GM12878 (cell line): ENCODE measurements around the gene SASH1. TPM values are rescaled to one million over a fixed set of nuclear protein-coding genes. Genes with fewer than 3 reads are reported as not detected.

Source experiments
- ATAC-seq: fragments of 200-7000 bp; cut with Tn5 transposase; 3 replicates; pipeline ENCODE4 v1.9.1; 2020; ENCODE audit warnings: mild to moderate bottlenecking, moderate library complexity
- BruUV-seq: library from RNA; stranded (reverse); fragments of 400-500 nt; replicated peaks from 2 replicates; lab custom pipeline; 2021; lab: Mats Ljungman, UMichigan
- CTCF ChIA-PET: fragments of 300-600 bp; sonication (Branson Sonifier 250); formaldehyde crosslinking; extraction: SDS; loops from one replicate; lab custom pipeline; 2021; ENCODE audit warnings: inconsistent platforms; lab: Yijun Ruan, JAX
- POLR2A ChIA-PET: fragments of 350-600 bp; formaldehyde crosslinking; extraction: SDS; loops from one replicate; lab custom pipeline; 2021; ENCODE audit warnings: inconsistent platforms; lab: Charles Lee
- RAD21 ChIA-PET: fragments of 300-600 bp; sonication (Branson Sonifier 250); formaldehyde crosslinking; loops from one replicate; lab custom pipeline; 2023; ENCODE audit warnings: antibody characterized with exemption; ENCODE audit not compliant: unreplicated experiment; lab: Charles Lee
- SMC1A ChIA-PET: fragments of 300-600 bp; sonication (Branson Sonifier 250); formaldehyde crosslinking; loops from one replicate; lab custom pipeline; 2023; ENCODE audit not compliant: unreplicated experiment, uncharacterized antibody; lab: Charles Lee
- DNase-seq: peaks from one replicate; pipeline ENCODE4 v3.0.0-alpha.2; 2011; ENCODE audit warnings: low read depth, low spot score
- FAIRE-seq: peaks from 3 replicates; lab custom pipeline; 2011; peaks lifted over from hg19 to GRCh38; lab: Jason Lieb, UNC
- H2AFZ ChIP-seq: 2 replicates; pipeline ENCODE4 v1.6.0; 2011; ENCODE audit warnings: low read depth, low read length, control low read depth; ENCODE audit not compliant: control insufficient read depth
- H3K27ac ChIP-seq: 2 replicates; pipeline ENCODE4 v1.5.1; 2011; ENCODE audit warnings: control low read depth; ENCODE audit not compliant: control insufficient read depth, insufficient read depth
- H3K27me3 ChIP-seq, 2 experiments: replicated peaks in 1 of 2; 2 replicates each; pipeline versions ENCODE4 v1.6.0 to v1.6.1; 2011; ENCODE audit warnings: low read length in 1 of 2; ENCODE audit not compliant: control insufficient read depth in 2 of 2, insufficient read depth in 2 of 2
- H3K36me3 ChIP-seq, 2 experiments: 2 replicates each; pipeline ENCODE4 v1.5.1; 2011; ENCODE audit warnings: low read length in 1 of 2; ENCODE audit not compliant: control insufficient read depth in 2 of 2, insufficient read depth in 2 of 2
- H3K4me1 ChIP-seq: 2 replicates; pipeline ENCODE4 v1.6.1; 2011; ENCODE audit warnings: mild to moderate bottlenecking, low read length, moderate library complexity, mixed read lengths; ENCODE audit not compliant: control insufficient read depth, insufficient read depth
- H3K4me2 ChIP-seq: 2 replicates; pipeline ENCODE4 v1.6.0; 2011; ENCODE audit warnings: control low read depth; ENCODE audit not compliant: control insufficient read depth, insufficient read depth
- H3K4me3 ChIP-seq: fragments of 200-600 bp; sonication (generic); 2 replicates; pipeline ENCODE4 v1.5.1; 2016
- H3K79me2 ChIP-seq: 2 replicates; pipeline ENCODE4 v1.6.0; 2011; ENCODE audit warnings: low read length; ENCODE audit not compliant: control insufficient read depth, insufficient read depth
- H3K9ac ChIP-seq: 2 replicates; pipeline ENCODE4 v1.8.0; 2011; ENCODE audit warnings: low read length, control low read depth, mixed read lengths; ENCODE audit not compliant: control insufficient read depth, insufficient read depth
- H3K9me3 ChIP-seq: replicated peaks from 3 replicates; pipeline ENCODE4 v1.5.1; 2011; ENCODE audit warnings: mild to moderate bottlenecking, low read length; ENCODE audit not compliant: control insufficient read depth, insufficient read depth
- H4K20me1 ChIP-seq: 2 replicates; pipeline ENCODE4 v1.6.0; 2011; ENCODE audit not compliant: control insufficient read depth, insufficient read depth
- CBFB ChIP-seq: IDR thresholded peaks from 2 replicates; pipeline ENCODE4 v1.6.1; 2016; ENCODE audit warnings: antibody characterized with exemption, low read depth
- ETV6 ChIP-seq, 2 experiments: fragments of 450-650 bp in 1 of 2; IDR thresholded peaks in 1 of 2; conservative IDR thresholded peaks in 1 of 2; 2 replicates each; pipeline ENCODE4 v1.6.1; 2014; ENCODE audit warnings: antibody characterized with exemption in 1 of 2, borderline replicate concordance in 1 of 2, low read depth in 1 of 2, mild to moderate bottlenecking in 1 of 2, moderate library complexity in 1 of 2
- EZH2 ChIP-seq: IDR thresholded peaks from 2 replicates; pipeline ENCODE4 v1.6.1; 2012; ENCODE audit warnings: low read depth, mild to moderate bottlenecking, control low read depth, inconsistent platforms, low read length, borderline replicate concordance; ENCODE audit not compliant: control insufficient read depth
- KDM1A ChIP-seq: fragments of 200-600 bp; sonication (generic); IDR thresholded peaks from 2 replicates; pipeline ENCODE4 v1.6.1; 2016; ENCODE audit warnings: borderline replicate concordance
- MTA2 ChIP-seq: fragments of 450-650 bp; IDR thresholded peaks from 2 replicates; pipeline ENCODE4 v1.6.1; 2016; ENCODE audit warnings: low read depth, mild to moderate bottlenecking, moderate library complexity
- NR2F1 ChIP-seq: fragments of 450-650 bp; conservative IDR thresholded peaks from 2 replicates; pipeline ENCODE4 v1.6.1; 2017; ENCODE audit warnings: mild to moderate bottlenecking
- POLR2AphosphoS5 ChIP-seq: IDR thresholded peaks from 2 replicates; pipeline ENCODE4 v1.6.1; 2011; ENCODE audit warnings: mild to moderate bottlenecking, low read length, inconsistent platforms
- SIN3A ChIP-seq: IDR thresholded peaks from 2 replicates; pipeline ENCODE4 v1.6.1; 2012; ENCODE audit warnings: low read depth, low read length, improper control_type of control experiment
- SIX5 ChIP-seq: IDR thresholded peaks from 2 replicates; pipeline ENCODE4 v1.6.1; 2011; ENCODE audit warnings: mild to moderate bottlenecking, low read depth, low read length, moderate library complexity; ENCODE audit not compliant: severe bottlenecking
- SMARCA5 ChIP-seq: fragments of 450-650 bp; IDR thresholded peaks from 2 replicates; pipeline ENCODE4 v1.6.1; 2017; ENCODE audit warnings: mild to moderate bottlenecking
- SREBF1 ChIP-seq: IDR thresholded peaks from 2 replicates; pipeline ENCODE4 v1.6.1; 2012; ENCODE audit warnings: mild to moderate bottlenecking, low read length
- SUPT20H ChIP-seq: IDR thresholded peaks from 2 replicates; pipeline ENCODE4 v1.6.1; 2011; ENCODE audit warnings: low read depth, mild to moderate bottlenecking, low read length, moderate library complexity, borderline replicate concordance; ENCODE audit not compliant: control insufficient read depth
- TAF1 ChIP-seq: IDR thresholded peaks from 2 replicates; pipeline ENCODE4 v1.6.1; 2011; ENCODE audit warnings: mild to moderate bottlenecking, low read depth, low read length, borderline replicate concordance
- TARDBP ChIP-seq: IDR thresholded peaks from 2 replicates; pipeline ENCODE4 v1.6.1; 2016; ENCODE audit warnings: borderline replicate concordance
- WGBS: methylation state at CpG from one replicate; pipeline ENCODE4 v1.1.6; 2016; ENCODE audit warnings: low lambda C conversion rate; ENCODE audit not compliant: insufficient replicate concordance, insufficient coverage; ENCODE audit errors: missing lambda C conversion rate; 5-methylcytosine and 5-hydroxymethylcytosine counted together
- in situ Hi-C: fragments of 300-500 bp; cut with MboI; formaldehyde crosslinking; loops from 9 replicates; pipeline ENCODE4 v1.14.3; 2018; ENCODE audit warnings: mixed read lengths
- intact Hi-C: fragments of 100-400 bp; cut with micrococcal nuclease; formaldehyde crosslinking; loops from one replicate; pipeline ENCODE4 v1.14.2; 2022; ENCODE audit not compliant: unreplicated experiment
- polyA plus RNA-seq, 11 experiments: library from polyadenylated mRNA; depleted of rRNA in 4 of 11; unstranded in 6 of 11; stranded (reverse) in 5 of 11; fragments of >200 nt; fragmentation: Nextera tagmentation in 4 of 11; fragmentation: Illumina TruSeq in 1 of 11; extraction: Ambion mirVana in 4 of 11; extraction: Trizol in 1 of 11; gene quantifications; 1 replicate in 1 of 11; 2 replicates in 10 of 11; pipeline versions ENCODE4 v1.2.1 to v1.2.3, GENCODE V29; 2011 to 2016; ENCODE audit warnings: inconsistent platforms in 2 of 11, missing spikeins in 2 of 11, low read depth in 1 of 11
- total RNA-seq, 4 experiments: library from RNA; depleted of rRNA in 3 of 4; stranded (reverse); fragments of >200 nt in 3 of 4; fragmentation: Illumina TruSeq in 1 of 4; extraction: Trizol in 1 of 4; gene quantifications; 2 replicates each; pipeline versions ENCODE4 v1.2.1 to v1.2.3, GENCODE V29; 2013 to 2021
- TF ChIP-seq, protein P1 (sequence below): fragments of 450-650 bp; IDR thresholded peaks from 2 replicates; pipeline ENCODE4 v1.6.1; 2017; ENCODE audit warnings: borderline replicate concordance

The SASH1 gene
- total and polyA plus RNA-seq, 10 of the 15 experiments (the other 5 are each of a cell fraction or from before 2014, with no cell fraction given) = 0.01 to 0.73 (median 0.14) TPM; not detected in 4

DNA sequence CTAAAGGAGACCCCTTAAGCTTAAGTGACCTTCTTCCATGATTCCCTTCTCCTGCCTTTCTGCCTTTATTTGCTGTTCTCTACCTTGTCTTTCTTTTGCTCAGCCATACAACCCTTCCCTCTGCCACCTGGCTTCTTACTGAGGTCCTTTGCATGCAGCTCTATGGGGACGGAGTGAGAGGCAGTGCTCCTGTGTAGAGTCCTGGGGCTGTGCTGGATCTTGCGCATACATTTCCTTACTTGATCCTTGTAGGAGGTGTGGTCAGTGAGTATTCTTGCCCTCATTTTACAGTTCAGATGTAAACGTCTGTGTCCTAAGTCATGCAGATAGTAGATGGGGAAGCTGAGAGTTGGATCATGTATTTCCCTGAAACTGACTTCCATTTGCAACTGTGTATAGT, 5.7 kb downstream of the SASH1 start:
- ChIA-PET RAD21 (no interaction called here), POLR2A (no interaction called here), SMC1A (no interaction called here), CTCF (no interaction called here)
- Histone ChIP-seq H3K4me3 (no peak overlapping the region), H3K4me1 (no peaks in the 10 kb centered on the region), H3K27ac (no peak overlapping the region), H3K27me3 (peaks cover 0 to 4% of the 10 kb centered on the region in 2 experiments; a peak in 3 of 4 replicates), H2AFZ (no peak overlapping the region), H3K9me3 (no peaks in the 10 kb centered on the region), H4K20me1 (no peaks in the 10 kb centered on the region), H3K36me3 (no peaks in the 10 kb centered on the region), H3K4me2 (no peak overlapping the region), H3K9ac (no peak overlapping the region), H3K79me2 (no peaks in the 10 kb centered on the region)
- FAIRE-seq (no peak), ATAC-seq (no peak), DNase-seq (no peak)
- BruUV-seq = no TSS peak
- WGBS = 53% methylated on average over 3 of the region's 3 CpGs
- intact Hi-C loops (no loop called here), in situ Hi-C loops (no loop called here)
- TF ChIP-seq EZH2 (no peak), CBFB (no peak), TARDBP (no peak), SIN3A (no peak), KDM1A (no peak), NR2F1 (no peak), SUPT20H (no peak), SREBF1 (no peak), MTA2 (no peak), POLR2AphosphoS5 (no peak), SIX5 (no peak), TAF1 (no peak), ETV6 (conservative IDR thresholded peaks at IDR 0.05 in 1 of 2, IDR thresholded peaks at IDR 0.05 in 1 of 2; ENCODE audit: borderline replicate concordance in 1 of 2, low read depth in 1 of 2) (no peak), SMARCA5 (no peak)
- TF ChIP-seq, protein P1, sequence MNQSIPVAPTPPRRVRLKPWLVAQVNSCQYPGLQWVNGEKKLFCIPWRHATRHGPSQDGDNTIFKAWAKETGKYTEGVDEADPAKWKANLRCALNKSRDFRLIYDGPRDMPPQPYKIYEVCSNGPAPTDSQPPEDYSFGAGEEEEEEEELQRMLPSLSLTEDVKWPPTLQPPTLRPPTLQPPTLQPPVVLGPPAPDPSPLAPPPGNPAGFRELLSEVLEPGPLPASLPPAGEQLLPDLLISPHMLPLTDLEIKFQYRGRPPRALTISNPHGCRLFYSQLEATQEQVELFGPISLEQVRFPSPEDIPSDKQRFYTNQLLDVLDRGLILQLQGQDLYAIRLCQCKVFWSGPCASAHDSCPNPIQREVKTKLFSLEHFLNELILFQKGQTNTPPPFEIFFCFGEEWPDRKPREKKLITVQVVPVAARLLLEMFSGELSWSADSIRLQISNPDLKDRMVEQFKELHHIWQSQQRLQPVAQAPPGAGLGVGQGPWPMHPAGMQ = no peak
